K562 (cell line): ENCODE data around the gene PAAF1. TPM values are rescaled to one million over a fixed set of nuclear protein-coding genes. Genes with fewer than 3 reads are reported as not detected.

ENCODE experiments used
- ATAC-seq: fragments of 200-7000 bp; cut with Tn5 transposase; 3 replicates; pipeline ENCODE4 v1.9.1; 2020; ENCODE audit warnings: moderate library complexity
- BruUV-seq: library from RNA; stranded (reverse); fragments of 400-500 nt; replicated peaks from 2 replicates; lab custom pipeline; 2021; lab: Mats Ljungman, UMichigan
- CTCF ChIA-PET: fragments of 300-600 bp; formaldehyde crosslinking; extraction: SDS; loops from one replicate; lab custom pipeline; 2021; ENCODE audit warnings: low intra/inter-chr PET ratio; lab: Yijun Ruan, JAX
- POLR2A ChIA-PET: fragments of 300-600, 350-650 bp; sonication (Branson Sonifier 250); formaldehyde crosslinking; extraction: SDS; loops from one replicate; lab custom pipeline; 2021; ENCODE audit warnings: antibody characterized with exemption, inconsistent platforms; lab: Yijun Ruan, JAX
- DNase-seq, 4 experiments: peaks; one replicate each; pipeline versions ENCODE4 v3.0.0 to v3.0.0-alpha.2; 2011 to 2018; ENCODE audit warnings: low spot score in 3 of 4, mixed read lengths in 3 of 4; ENCODE audit errors: extremely low read depth in 1 of 4
- FAIRE-seq: peaks from 2 replicates; lab custom pipeline; 2011; peaks lifted over from hg19 to GRCh38; lab: Jason Lieb, UNC
- H2AFZ ChIP-seq: 2 replicates; pipeline ENCODE4 v1.6.0; 2011; ENCODE audit warnings: low read depth, low read length, control low read depth, inconsistent platforms
- H3K27ac ChIP-seq: fragments of 200-600 bp; 3 replicates; pipeline ENCODE4 v1.8.0; 2011; ENCODE audit warnings: low read depth, mild to moderate bottlenecking, control low read depth, inconsistent platforms, low read length, moderate library complexity, mixed read lengths; ENCODE audit errors: extremely low read depth
- H3K27me3 ChIP-seq, 2 experiments: fragments of 300-600 bp in 1 of 2; 2 replicates in 1 of 2; 3 replicates in 1 of 2; pipeline versions ENCODE4 v1.6.0 to v1.8.0; 2011; ENCODE audit warnings: inconsistent platforms in 2 of 2, low read length in 2 of 2, mild to moderate bottlenecking in 1 of 2, mixed read lengths in 1 of 2, moderate library complexity in 1 of 2; ENCODE audit not compliant: control insufficient read depth in 2 of 2, insufficient read depth in 2 of 2
- H3K36me3 ChIP-seq: fragments of 300-600 bp; 3 replicates; pipeline ENCODE4 v1.8.0; 2011; ENCODE audit warnings: mild to moderate bottlenecking, low read length, inconsistent platforms; ENCODE audit not compliant: control insufficient read depth, insufficient read depth
- H3K4me1 ChIP-seq, 2 experiments: fragments of 200-600 bp in 1 of 2; replicated peaks in 1 of 2; 2 replicates in 1 of 2; 3 replicates in 1 of 2; pipeline versions ENCODE4 v1.5.1 to v1.8.0; 2011; ENCODE audit warnings: inconsistent platforms in 2 of 2, low read length in 2 of 2, mild to moderate bottlenecking in 1 of 2, mixed read lengths in 1 of 2, moderate library complexity in 1 of 2; ENCODE audit not compliant: control insufficient read depth in 2 of 2, insufficient read depth in 2 of 2
- H3K4me2 ChIP-seq: 2 replicates; pipeline ENCODE4 v1.6.1; 2011; ENCODE audit warnings: low read length, control low read depth, inconsistent platforms, mixed read lengths; ENCODE audit not compliant: insufficient read depth
- H3K4me3 ChIP-seq: fragments of 200-600 bp; sonication (generic), shearing (Covaris generic); 2 replicates; pipeline ENCODE4 v1.5.1; 2016; ENCODE audit warnings: control low read depth, inconsistent platforms
- H3K79me2 ChIP-seq: fragments of 200-600 bp; 3 replicates; pipeline ENCODE4 v1.8.0; 2011; ENCODE audit warnings: low read length, inconsistent platforms; ENCODE audit not compliant: control insufficient read depth, insufficient read depth
- H3K9ac ChIP-seq, 2 experiments: 2 replicates each; pipeline versions ENCODE4 v1.6.0 to v1.6.1; 2011; ENCODE audit warnings: low read depth in 2 of 2, low read length in 2 of 2, control low read depth in 1 of 2, inconsistent platforms in 1 of 2, mild to moderate bottlenecking in 1 of 2, mixed read lengths in 1 of 2; ENCODE audit not compliant: insufficient read depth in 1 of 2
- H3K9me1 ChIP-seq: one replicate; pipeline ENCODE4 v1.6.0; 2011; ENCODE audit warnings: inconsistent platforms, mild to moderate bottlenecking, low read length, moderate library complexity; ENCODE audit not compliant: control insufficient read depth, insufficient read depth
- H3K9me3 ChIP-seq: replicated peaks from 2 replicates; pipeline ENCODE4 v1.5.1; 2011; ENCODE audit warnings: low read depth, low read length, inconsistent platforms; ENCODE audit not compliant: control insufficient read depth, insufficient read depth
- H4K20me1 ChIP-seq: replicated peaks from 2 replicates; pipeline ENCODE4 v1.6.1; 2011; ENCODE audit warnings: low read length, inconsistent platforms, mixed read lengths; ENCODE audit not compliant: control insufficient read depth, insufficient read depth
- FOXJ3 ChIP-seq: sonication (generic); formaldehyde crosslinking; IDR thresholded peaks from 2 replicates; pipeline ENCODE4 v1.4.0; 2020; ENCODE audit warnings: mild to moderate bottlenecking, missing genetic modification reagents
- KLF13 ChIP-seq: fragments of 450-650 bp; IDR thresholded peaks from 2 replicates; pipeline ENCODE4 v1.6.1; 2016; ENCODE audit warnings: missing genetic modification characterization, low read depth, mild to moderate bottlenecking, missing compliant biosample characterization, moderate library complexity, borderline replicate concordance
- NR0B1 ChIP-seq: fragments of 450-650 bp; IDR thresholded peaks from one replicate; pipeline ENCODE4 v1.6.1; 2018; ENCODE audit warnings: mild to moderate bottlenecking, moderate library complexity; ENCODE audit not compliant: partially characterized antibody
- SREBF2 ChIP-seq: sonication (generic); formaldehyde crosslinking; IDR thresholded peaks from 2 replicates; pipeline ENCODE4 v1.4.0; 2020; ENCODE audit warnings: mild to moderate bottlenecking, missing genetic modification reagents
- ZBTB34 ChIP-seq: fragments of 250-450 bp; sonication (Bioruptor Pico); IDR thresholded peaks from 2 replicates; pipeline ENCODE4 v1.8.0; 2021; ENCODE audit warnings: mild to moderate bottlenecking, moderate library complexity
- ZBTB9 ChIP-seq: fragments of 450-650 bp; formaldehyde crosslinking; IDR thresholded peaks from 2 replicates; pipeline ENCODE4 v1.4.0; 2020; ENCODE audit warnings: mild to moderate bottlenecking, moderate library complexity
- in situ Hi-C: fragments of 300-500 bp; cut with MboI; formaldehyde crosslinking; loops from 4 replicates; pipeline ENCODE4 v1.15.0; 2018; ENCODE audit warnings: inconsistent platforms, mixed read lengths
- intact Hi-C: fragments of 100-400 bp; cut with micrococcal nuclease; formaldehyde crosslinking; loops from 2 replicates; pipeline ENCODE4 v1.14.2; 2022
- polyA plus RNA-seq, 8 experiments: library from polyadenylated mRNA; depleted of rRNA in 4 of 8; stranded (reverse) in 5 of 8; unstranded in 3 of 8; fragments of >200 nt; fragmentation: Nextera tagmentation in 2 of 8; fragmentation: Illumina TruSeq in 1 of 8; extraction: Ambion mirVana in 2 of 8; extraction: Trizol in 1 of 8; gene quantifications; 2 replicates each; pipeline versions ENCODE4 v1.2.1 to v1.2.3, GENCODE V29; 2011 to 2014; ENCODE audit warnings: inconsistent platforms in 1 of 8, missing spikeins in 1 of 8
- total RNA-seq, 7 experiments: library from RNA; depleted of rRNA in 6 of 7; stranded (reverse); fragments of >200 nt in 6 of 7; fragmentation: Illumina TruSeq in 2 of 7; extraction: Trizol in 2 of 7; gene quantifications; 2 replicates each; pipeline versions ENCODE4 v1.2.1 to v1.2.3, GENCODE V29; 2011 to 2021; ENCODE audit warnings: low replicate concordance in 1 of 7

Gene PAAF1
- total and polyA plus RNA-seq, 9 of the 15 experiments (the other 6 are each of a cell fraction or from before 2014, with no cell fraction given) = 13.5 to 78.6 (median 23.3) TPM

GRCh38 chr11:73913472-73913871, 36.7 kb downstream of the PAAF1 start:
- H3K27ac ChIP-seq = no peak overlapping the region
- intact Hi-C loops (no loop called here), in situ Hi-C loops (no loop called here)
- CTCF ChIA-PET = no interaction called here
- H3K79me2 ChIP-seq = no peaks in the 10 kb centered on the region
- H3K4me1 ChIP-seq = peaks cover 0 to 3% of the 10 kb centered on the region in 2 experiments; a peak in 3 of 5 replicates
- no peak overlapping the region for H2AFZ ChIP-seq
- no peak for ATAC-seq
- H3K9me1 ChIP-seq = no peaks in the 10 kb centered on the region
- TF ChIP-seq SREBF2 = no peak
- TF ChIP-seq KLF13 = no peak
- no peak for TF ChIP-seq FOXJ3 (CRISPR knock-in tag)
- no peak for TF ChIP-seq ZBTB9 (CRISPR knock-in tag)
- no peak for TF ChIP-seq NR0B1
- no peak for TF ChIP-seq ZBTB34 (CRISPR knock-in tag)
- TF ChIP-seq, all 486 proteins: peak for 0
- Histone ChIP-seq H3K9me3 (no peaks in the 10 kb centered on the region), H4K20me1 (no peaks in the 10 kb centered on the region), H3K36me3 (peaks cover 53% of the 10 kb centered on the region), H3K27me3 (no peaks in the 10 kb centered on the region), H3K4me3 (no peak overlapping the region), H3K4me2 (no peak overlapping the region), H3K9ac (no peak overlapping the region)
- BruUV-seq = no TSS peak
- POLR2A ChIA-PET = no interaction called here
- DNase-seq (no peak), FAIRE-seq (no peak)
